ENCODE data around the gene CACFD1. TPM values are rescaled to one million over a fixed set of nuclear protein-coding genes. Genes with fewer than 3 reads are reported as not detected.

CACFD1 gene
- total RNA-seq, 1 experiment from 2014 or later: 1.5 TPM

GRCh38 chr9:133518706-133519449 lies 59.1 kb downstream of the CACFD1 start:
- ChIA-PET POLR2A (no interaction called here), CTCF (interaction anchor here (0.6 to 0.7 kb wide), 2 partner anchors 8 to 252 kb away, joined by 3 to 6 read pairs; no protein-coding TSS in a partner anchor)
- H3K4me1 Mint-ChIP-seq (ENCODE audit: insufficient read depth, unreplicated experiment): no peaks in the 10 kb centered on the region
- no peak overlapping the region for H3K4me3 Mint-ChIP-seq (ENCODE audit: unreplicated experiment)
- TF ChIP-seq, protein P1, sequence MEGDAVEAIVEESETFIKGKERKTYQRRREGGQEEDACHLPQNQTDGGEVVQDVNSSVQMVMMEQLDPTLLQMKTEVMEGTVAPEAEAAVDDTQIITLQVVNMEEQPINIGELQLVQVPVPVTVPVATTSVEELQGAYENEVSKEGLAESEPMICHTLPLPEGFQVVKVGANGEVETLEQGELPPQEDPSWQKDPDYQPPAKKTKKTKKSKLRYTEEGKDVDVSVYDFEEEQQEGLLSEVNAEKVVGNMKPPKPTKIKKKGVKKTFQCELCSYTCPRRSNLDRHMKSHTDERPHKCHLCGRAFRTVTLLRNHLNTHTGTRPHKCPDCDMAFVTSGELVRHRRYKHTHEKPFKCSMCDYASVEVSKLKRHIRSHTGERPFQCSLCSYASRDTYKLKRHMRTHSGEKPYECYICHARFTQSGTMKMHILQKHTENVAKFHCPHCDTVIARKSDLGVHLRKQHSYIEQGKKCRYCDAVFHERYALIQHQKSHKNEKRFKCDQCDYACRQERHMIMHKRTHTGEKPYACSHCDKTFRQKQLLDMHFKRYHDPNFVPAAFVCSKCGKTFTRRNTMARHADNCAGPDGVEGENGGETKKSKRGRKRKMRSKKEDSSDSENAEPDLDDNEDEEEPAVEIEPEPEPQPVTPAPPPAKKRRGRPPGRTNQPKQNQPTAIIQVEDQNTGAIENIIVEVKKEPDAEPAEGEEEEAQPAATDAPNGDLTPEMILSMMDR (IDR thresholded peaks at IDR 0.05; ENCODE audit: unreplicated experiment): no peak
- intact Hi-C loops (cut with micrococcal nuclease): no loop called here
- BruUV-seq (replicated peaks): no TSS peak
- H3K27me3 Mint-ChIP-seq (ENCODE audit: insufficient read depth, unreplicated experiment): peaks cover 27% of the 10 kb centered on the region
- H3K27ac Mint-ChIP-seq (ENCODE audit: low read depth, unreplicated experiment): no peak overlapping the region
- H3K36me3 Mint-ChIP-seq (ENCODE audit: insufficient read depth, unreplicated experiment): no peaks in the 10 kb centered on the region
- no peak for DNase-seq (ENCODE audit: unreplicated experiment)
- no peaks in the 10 kb centered on the region for H3K9me3 Mint-ChIP-seq (ENCODE audit: unreplicated experiment)

DNA sequence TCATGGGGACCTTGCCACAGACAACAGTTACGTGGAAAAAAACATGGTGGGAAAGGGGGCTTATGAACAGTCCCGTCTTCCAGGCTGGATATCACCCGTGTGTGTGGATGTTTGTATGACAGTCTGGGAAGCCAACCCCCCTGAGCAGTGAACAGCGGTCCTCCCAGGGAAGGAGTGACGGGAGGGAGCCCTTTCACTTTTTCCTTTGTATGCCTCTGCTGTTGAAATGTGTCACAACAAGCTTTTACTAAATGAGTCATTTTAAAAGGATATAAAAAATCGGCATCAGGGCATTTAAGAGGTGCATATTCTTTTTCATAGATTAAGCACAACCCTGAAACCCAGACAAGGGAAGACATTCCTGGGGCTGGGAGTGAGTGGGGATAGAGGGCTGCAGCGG lies 59.9 kb downstream of the CACFD1 start:
- TF ChIP-seq, protein P1 (IDR thresholded peaks at IDR 0.05; ENCODE audit: unreplicated experiment): no peak
- Mint-ChIP-seq H3K27ac (ENCODE audit: low read depth, unreplicated experiment) (no peak overlapping the region), H3K36me3 (ENCODE audit: insufficient read depth, unreplicated experiment) (no peaks in the 10 kb centered on the region), H3K9me3 (ENCODE audit: unreplicated experiment) (no peaks in the 10 kb centered on the region), H3K4me3 (ENCODE audit: unreplicated experiment) (no peak overlapping the region), H3K27me3 (ENCODE audit: insufficient read depth, unreplicated experiment) (peaks cover 31% of the 10 kb centered on the region), H3K4me1 (ENCODE audit: insufficient read depth, unreplicated experiment) (no peaks in the 10 kb centered on the region)
- ChIA-PET CTCF (interaction anchor here (0.7 kb wide), 1 partner anchor 1921 kb away, joined by 4 read pairs; no protein-coding TSS in a partner anchor), POLR2A (no interaction called here)
- intact Hi-C loops (cut with micrococcal nuclease): no loop called here
- no peak for DNase-seq (ENCODE audit: unreplicated experiment)
- BruUV-seq (replicated peaks): no TSS peak

DNA sequence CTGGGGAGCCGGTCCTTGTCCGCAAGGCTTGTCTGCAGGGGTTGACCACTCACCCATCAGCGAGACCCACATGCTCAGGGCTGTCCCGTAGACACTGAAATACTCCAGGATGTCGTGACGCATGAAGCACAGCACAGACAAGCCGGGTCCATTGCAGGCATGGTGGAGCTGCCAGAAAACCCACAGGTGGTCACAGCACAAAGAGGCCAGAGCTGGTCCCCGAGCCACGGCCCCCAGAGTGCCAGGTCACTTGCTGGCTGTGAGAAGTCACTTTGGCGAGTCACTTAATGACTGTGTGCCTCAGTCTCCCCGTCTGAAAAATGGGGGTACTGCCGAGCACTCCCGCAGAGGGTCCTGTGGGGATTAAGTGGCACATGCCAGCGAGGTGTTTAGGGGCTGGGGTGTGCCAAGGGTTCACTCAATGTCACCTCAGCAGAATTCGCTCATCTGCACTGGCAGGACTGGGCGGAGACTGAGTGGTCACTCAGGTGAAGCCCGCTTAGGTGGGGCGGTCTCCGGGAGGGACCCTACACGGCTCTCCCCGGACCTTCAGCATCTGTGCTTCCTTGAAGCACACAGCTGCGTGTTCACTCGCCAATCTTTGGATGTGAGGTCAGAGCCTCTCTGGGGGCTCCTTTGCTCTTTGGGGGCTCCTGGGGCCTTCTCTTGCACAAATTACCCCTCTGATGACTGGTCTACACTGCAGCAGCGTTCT lies 60.5 kb downstream of the CACFD1 start:
- Mint-ChIP-seq H3K36me3 (ENCODE audit: insufficient read depth, unreplicated experiment) (no peaks in the 10 kb centered on the region), H3K9me3 (ENCODE audit: unreplicated experiment) (no peaks in the 10 kb centered on the region), H3K27me3 (ENCODE audit: insufficient read depth, unreplicated experiment) (peaks cover 31% of the 10 kb centered on the region), H3K4me3 (ENCODE audit: unreplicated experiment) (no peak overlapping the region), H3K27ac (ENCODE audit: low read depth, unreplicated experiment) (no peak overlapping the region), H3K4me1 (ENCODE audit: insufficient read depth, unreplicated experiment) (no peaks in the 10 kb centered on the region)
- BruUV-seq (replicated peaks): no TSS peak
- ChIA-PET POLR2A (no interaction called here), CTCF (interaction anchor here (0.6 to 0.7 kb wide), 3 partner anchors 38 to 1921 kb away, joined by 3 to 4 read pairs (median 3); no protein-coding TSS in a partner anchor)
- intact Hi-C loops (cut with micrococcal nuclease): no loop called here
- TF ChIP-seq, protein P1 (IDR thresholded peaks at IDR 0.05; ENCODE audit: unreplicated experiment): no peak
- no peak for DNase-seq (ENCODE audit: unreplicated experiment)

Other genes with a start within 250 kb of the CACFD1 start
- not detected in 2 replicates for gene ABO, start 184.8 kb upstream of the CACFD1 start, total RNA-seq (2022)
- gene SURF6, start 123.8 kb upstream of the CACFD1 start, total RNA-seq (2022): 30.2 and 40.5 TPM in 2 replicates
- 29.3 and 32.6 TPM in 2 replicates for gene MED22, start 111.8 kb upstream of the CACFD1 start, total RNA-seq (2022)
- gene RPL7A, start 111.8 kb upstream of the CACFD1 start, total RNA-seq (2022): 2,129 and 2,395 TPM in 2 replicates
- gene SURF1, start 103.5 kb upstream of the CACFD1 start, total RNA-seq (2022): 30.8 and 31.2 TPM in 2 replicates
- 28.2 and 39.5 TPM in 2 replicates for gene SURF2, start 103.4 kb upstream of the CACFD1 start, total RNA-seq (2022)
- gene SURF4, start 83.9 kb upstream of the CACFD1 start, total RNA-seq (2022): 198 and 226 TPM in 2 replicates
- 1.3 TPM in 2 replicates for gene STKLD1, start 83.6 kb upstream of the CACFD1 start, total RNA-seq (2022)
- gene REXO4, start 42.0 kb upstream of the CACFD1 start, total RNA-seq (2022): 26.0 and 38.1 TPM in 2 replicates
- 4.1 and 6.1 TPM in 2 replicates for gene ADAMTS13, start 37.6 kb upstream of the CACFD1 start, total RNA-seq (2022)
- 0.32 and 0.42 TPM in 2 replicates for gene SLC2A6, start 19.1 kb downstream of the CACFD1 start, total RNA-seq (2022)
- not detected in 2 replicates for gene MYMK, start 65.0 kb downstream of the CACFD1 start, total RNA-seq (2022)
- gene ADAMTSL2, start 74.7 kb downstream of the CACFD1 start, total RNA-seq (2022): not detected in 2 replicates
- not detected in 2 replicates for gene FAM163B, start 149.4 kb downstream of the CACFD1 start, total RNA-seq (2022)
- gene DBH, start 176.4 kb downstream of the CACFD1 start, total RNA-seq (2022): not detected in 2 replicates

Data from MCF 10A (cell line).